Motor neuron (in vitro differentiated cells): Measurements from ENCODE around the gene FOXK1. TPM values are rescaled to one million over a fixed set of nuclear protein-coding genes. Genes with fewer than 3 reads are reported as not detected.

Experiments
- ATAC-seq, 8 experiments: fragments of 200-7000 bp; cut with Tn5 transposase; replicated peaks in 6 of 8; 2 replicates each; pipeline ENCODE4 v1.8.0; 2021; ENCODE audit warnings: mild to moderate bottlenecking in 8 of 8, moderate library complexity in 8 of 8
- H3K27ac ChIP-seq, 2 donors: fragments of 250-450 bp; sonication (Bioruptor Pico); 2 replicates each; pipeline ENCODE4 v1.9.0; 2021; ENCODE audit warnings: antibody characterized with exemption in 2 of 2, mild to moderate bottlenecking in 2 of 2, moderate library complexity in 1 of 2
- H3K4me1 ChIP-seq, 2 donors: fragments of 250-450 bp; sonication (Bioruptor Pico); replicated peaks in 1 of 2; 2 replicates each; pipeline ENCODE4 v1.6.1; 2021; ENCODE audit warnings: antibody characterized with exemption in 2 of 2, mild to moderate bottlenecking in 2 of 2, moderate library complexity in 1 of 2
- H3K4me3 ChIP-seq, 5 donors: fragments of 250-450 bp; sonication (Bioruptor Pico); 2 replicates each; pipeline ENCODE4 v1.9.0; 2021; ENCODE audit warnings: antibody characterized with exemption in 5 of 5, mild to moderate bottlenecking in 5 of 5, moderate library complexity in 4 of 5
- WGBS, 10 experiments: fragments of 450-650 bp; shearing (Covaris generic); methylation state at CpG; one replicate each; pipeline ENCODE4 v1.0.0; 2022; 5-methylcytosine and 5-hydroxymethylcytosine counted together
- in situ Hi-C, 9 experiments: fragments of 400-800 bp; cut with MboI; loops; one replicate each; pipeline ENCODE4 v1.15.0; 2021; ENCODE audit warnings: low sequenced_read_pairs in 9 of 9, low pct_unique_long_range_greater_than_20kb in 2 of 9; ENCODE audit not compliant: unreplicated experiment in 9 of 9
- total RNA-seq, 8 experiments: library from RNA; unstranded; fragments of 300-600 nt; gene quantifications; 2 replicates each; pipeline versions ENCODE4 v1.2.3 to v1.2.4, GENCODE V29; 2022

FOXK1 gene
- total RNA-seq, 8 experiments from 2014 or later, result 14.8 to 61.7 (median 24.5) TPM

DNA sequence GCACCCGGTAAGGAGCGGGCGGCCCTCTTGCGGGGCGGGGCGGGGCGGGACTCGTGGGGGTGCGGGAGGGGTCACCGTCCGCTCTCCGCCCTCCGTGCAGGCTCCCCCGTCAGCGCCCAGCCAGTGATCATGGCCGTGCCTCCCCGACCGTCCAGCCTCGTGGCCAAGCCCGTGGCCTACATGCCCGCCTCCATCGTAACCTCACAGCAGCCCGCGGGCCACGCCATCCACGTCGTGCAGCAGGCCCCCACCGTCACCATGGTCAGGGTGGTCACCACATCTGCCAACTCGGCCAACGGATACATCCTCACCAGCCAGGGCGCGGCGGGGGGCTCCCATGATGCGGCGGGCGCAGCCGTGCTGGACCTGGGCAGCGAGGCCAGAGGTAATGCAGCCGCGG, 77.1 kb downstream of the FOXK1 start:
- in situ Hi-C loops, result no loop called here
- H3K4me3 ChIP-seq, result no peak overlapping the region
- no peaks in the 10 kb centered on the region for H3K4me1 ChIP-seq
- ATAC-seq, result peak in 2 of 8 experiments; percentile 7 to 17
- WGBS, 10 experiments, result 100% methylated on average over 2 of the region's 40 CpGs; no CpG with 5 or more reads in 9 of the 10 experiments
- H3K27ac ChIP-seq, result no peak overlapping the region

DNA sequence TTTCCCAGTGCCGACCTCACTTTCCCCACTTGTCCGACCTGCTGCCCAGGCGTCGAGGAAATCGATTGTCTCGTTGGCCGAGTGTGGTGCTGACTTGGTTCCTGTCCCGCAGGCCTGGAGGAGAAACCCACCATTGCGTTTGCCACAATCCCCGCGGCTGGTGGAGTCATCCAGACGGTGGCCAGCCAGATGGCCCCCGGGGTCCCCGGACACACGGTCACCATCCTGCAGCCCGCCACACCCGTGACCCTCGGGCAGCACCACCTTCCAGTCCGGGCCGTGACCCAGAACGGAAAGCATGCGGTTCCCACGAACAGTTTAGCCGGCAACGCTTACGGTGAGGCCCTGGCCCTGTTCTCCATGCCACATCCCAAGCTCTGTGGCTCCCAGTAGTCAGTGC, 78.9 kb downstream of the FOXK1 start:
- in situ Hi-C loops, result no loop called here
- H3K4me1 ChIP-seq, result no peaks in the 10 kb centered on the region
- no peak overlapping the region for H3K4me3 ChIP-seq
- 92 to 98% (median 96%) methylated on average over 9 to 25 of the region's 26 CpGs; no CpG with 5 or more reads in 4 of the 10 experiments for WGBS, 10 experiments
- no peak for ATAC-seq
- H3K27ac ChIP-seq, result no peak overlapping the region

DNA sequence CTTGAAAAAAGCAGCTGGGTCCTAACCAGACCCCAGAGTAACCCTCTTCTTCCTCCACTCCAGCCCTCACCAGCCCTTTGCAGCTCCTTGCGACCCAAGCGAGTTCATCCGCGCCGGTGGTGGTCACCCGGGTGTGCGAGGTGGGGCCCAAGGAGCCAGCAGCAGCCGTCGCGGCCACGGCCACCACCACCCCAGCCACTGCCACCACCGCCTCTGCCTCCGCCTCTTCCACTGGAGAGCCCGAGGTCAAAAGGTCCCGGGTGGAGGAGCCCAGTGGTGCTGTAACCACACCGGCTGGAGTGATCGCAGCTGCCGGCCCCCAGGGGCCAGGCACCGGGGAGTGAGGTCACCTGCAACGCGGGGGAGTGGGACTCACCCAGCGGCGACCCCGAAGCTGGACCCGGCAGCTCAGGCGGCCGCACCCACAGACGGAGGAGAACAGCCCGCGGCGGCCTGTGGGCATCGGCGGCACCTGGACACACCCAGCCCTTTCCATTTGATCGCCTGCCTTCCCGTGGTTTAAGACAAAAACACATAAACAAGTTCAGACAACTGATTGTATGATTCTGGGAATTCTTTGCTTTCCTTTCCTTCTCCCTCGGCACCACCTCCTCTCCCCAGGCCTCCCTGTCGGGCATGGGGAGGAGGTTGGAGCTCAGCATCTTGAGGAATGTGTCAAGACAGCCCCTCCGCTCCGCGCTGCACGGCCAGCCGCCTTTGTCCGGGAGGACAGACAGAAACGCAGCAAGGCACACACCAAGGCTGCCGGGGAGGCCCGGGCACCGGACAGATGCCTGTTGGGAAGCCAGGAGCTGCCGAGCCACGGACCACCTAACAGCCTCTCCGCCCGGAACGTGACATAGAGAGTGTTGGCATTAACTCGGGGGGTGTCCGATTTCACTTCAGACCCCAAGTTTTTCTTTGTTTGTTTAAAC, 80.3 kb downstream of the FOXK1 start:
- no peaks in the 10 kb centered on the region for H3K4me1 ChIP-seq

DNA sequence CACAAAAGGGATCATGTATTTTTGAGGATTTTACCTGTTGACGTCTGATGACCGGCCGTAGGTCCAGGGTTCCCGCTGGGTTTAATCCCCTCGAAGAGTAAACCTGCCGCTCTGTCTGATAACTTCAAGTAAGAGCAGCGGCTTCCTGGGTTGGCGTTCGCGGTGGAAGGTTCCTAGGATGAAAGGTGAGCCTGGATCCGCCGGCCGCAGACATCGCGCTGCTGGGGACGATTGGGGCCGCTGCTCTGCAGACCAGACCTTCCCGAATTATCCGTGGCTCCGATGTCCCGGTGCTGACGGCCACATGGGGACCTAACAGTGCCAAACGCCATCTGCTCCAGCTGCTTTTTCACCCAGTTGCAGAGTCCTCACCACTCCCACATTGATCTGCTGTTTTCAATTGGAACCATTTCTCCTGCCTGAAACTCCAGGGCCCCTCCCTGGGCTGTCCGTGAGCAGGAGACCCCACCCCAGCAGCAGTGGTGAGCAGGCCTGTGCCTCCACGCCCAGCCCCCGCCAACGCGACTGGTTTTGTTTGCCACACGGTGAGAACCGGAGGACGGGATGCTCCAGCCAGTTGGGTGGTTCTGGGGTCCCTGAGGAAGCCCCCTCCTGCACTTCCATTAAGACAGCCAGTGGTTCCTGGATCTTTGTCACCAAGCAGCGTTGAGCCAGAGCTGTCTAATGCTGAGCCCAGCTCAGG, 81.1 kb downstream of the FOXK1 start:
- Histone ChIP-seq H3K4me1 (no peaks in the 10 kb centered on the region), H3K4me3 (no peak overlapping the region), H3K27ac (no peak overlapping the region)
- WGBS, 10 experiments, result 78 to 100% (median 94%) methylated on average over 2 to 20 of the region's 32 CpGs; no CpG with 5 or more reads in 5 of the 10 experiments
- in situ Hi-C loops, result no loop called here
- ATAC-seq, result peak in 1 of 8 experiments; percentile 20

More for the DNA sequence above, 80.3 kb downstream of the FOXK1 start:
- H3K4me3 ChIP-seq, result no peak overlapping the region
- peak in 4 of 8 experiments; percentile 11 to 25 (median 19) for ATAC-seq
- H3K27ac ChIP-seq, result no peak overlapping the region
- in situ Hi-C loops, result no loop called here
- WGBS, 10 experiments, result 80 to 100% (median 99%) methylated on average over 1 to 14 of the region's 54 CpGs; no CpG with 5 or more reads in 4 of the 10 experiments

DNA sequence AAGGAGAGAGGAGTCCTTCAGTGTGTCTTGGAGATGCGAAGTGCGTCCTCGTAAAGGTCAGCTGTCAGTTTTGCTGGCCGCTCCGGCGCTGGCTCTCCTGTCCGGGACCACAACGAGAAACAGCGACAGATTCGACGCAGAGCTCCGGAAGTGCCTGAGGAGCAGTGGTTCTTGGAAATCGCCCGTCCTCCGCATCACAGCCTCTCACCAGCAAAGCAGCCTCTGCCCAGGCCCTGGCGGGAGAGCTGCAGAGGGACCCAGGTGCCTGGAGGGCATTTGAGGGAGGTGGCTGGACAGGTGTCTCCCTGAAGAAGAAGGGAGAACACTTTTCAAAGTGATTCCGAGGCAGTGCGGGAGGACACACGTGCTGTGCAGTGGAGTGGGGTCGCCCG, 81.7 kb downstream of the FOXK1 start:
- ATAC-seq, result no peak
- Histone ChIP-seq H3K4me3 (no peak overlapping the region), H3K4me1 (no peaks in the 10 kb centered on the region), H3K27ac (no peak overlapping the region)
- in situ Hi-C loops, result no loop called here
- 95 to 100% (median 98%) methylated on average over 1 to 11 of the region's 21 CpGs; no CpG with 5 or more reads in 6 of the 10 experiments for WGBS, 10 experiments

DNA sequence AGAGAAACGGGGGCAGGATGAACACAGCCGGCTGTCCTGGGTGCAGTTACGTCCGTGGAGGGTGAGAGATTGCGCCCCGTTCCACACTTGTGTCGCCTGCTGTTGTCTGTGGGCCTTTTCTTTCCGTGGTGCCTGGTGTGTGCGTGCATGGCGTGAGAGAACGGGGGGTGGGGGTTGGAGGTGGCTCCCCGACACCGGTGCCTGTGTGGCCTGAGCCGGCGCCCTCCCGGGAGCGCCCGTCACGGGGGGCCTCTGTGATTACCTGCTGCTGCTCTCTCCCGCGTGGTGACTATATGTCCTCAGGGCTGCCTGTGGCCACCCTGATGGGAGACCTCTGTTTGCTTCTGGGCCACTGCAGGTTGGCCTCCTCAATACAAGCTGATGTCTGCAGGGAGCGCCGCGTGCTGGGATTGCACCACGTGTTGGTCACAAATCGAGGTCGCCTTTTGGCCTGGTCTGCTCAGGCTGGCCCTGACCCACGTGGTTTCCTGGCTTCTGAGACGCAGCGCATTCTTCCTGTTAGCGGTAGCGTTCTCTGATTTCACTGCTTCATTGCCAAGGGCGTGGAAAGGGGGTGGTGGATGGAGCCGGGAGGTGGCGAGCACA, 82.4 kb downstream of the FOXK1 start:
- no peak for ATAC-seq
- 89 to 100% (median 92%) methylated on average over 2 to 16 of the region's 35 CpGs; no CpG with 5 or more reads in 6 of the 10 experiments for WGBS, 10 experiments
- no peak overlapping the region for H3K4me3 ChIP-seq
- H3K4me1 ChIP-seq, result no peaks in the 10 kb centered on the region
- H3K27ac ChIP-seq, result no peak overlapping the region
- in situ Hi-C loops, result no loop called here

DNA sequence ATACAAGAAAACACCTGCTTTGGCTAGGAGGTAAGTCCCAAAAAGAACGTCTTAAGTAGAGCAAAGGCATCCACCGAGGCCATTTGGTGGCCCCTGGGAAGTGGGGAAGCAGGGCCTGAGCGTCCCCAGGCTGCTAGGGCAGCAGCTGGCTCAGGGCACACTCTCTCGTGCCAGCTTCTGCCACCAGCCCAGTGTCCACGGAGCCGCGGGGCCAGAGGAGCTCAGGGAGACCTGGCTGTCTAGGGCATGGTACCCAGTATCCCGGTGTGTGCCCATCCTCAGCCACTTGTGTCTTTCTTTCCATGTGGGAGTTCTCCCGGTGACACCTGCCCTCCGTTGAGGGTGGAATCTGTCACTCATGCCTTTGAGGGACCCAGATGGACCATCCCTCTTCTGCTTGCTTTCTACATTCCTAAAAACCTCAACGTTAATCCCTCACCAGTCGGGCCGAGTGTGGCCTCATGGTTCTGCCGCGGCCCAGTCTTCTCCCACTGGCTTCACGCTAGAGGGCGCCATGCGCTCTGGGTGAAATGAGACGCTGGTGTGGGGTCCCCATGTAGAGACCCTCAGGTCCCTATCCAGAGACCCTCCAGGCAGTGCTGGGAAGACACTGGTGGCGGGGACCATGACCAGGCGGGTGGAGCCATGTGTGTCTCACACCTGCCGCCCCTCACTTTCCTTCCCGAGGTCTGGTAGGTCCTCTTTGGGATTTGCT, 83.8 kb downstream of the FOXK1 start:
- Histone ChIP-seq H3K27ac (no peak overlapping the region), H3K4me3 (no peak overlapping the region), H3K4me1 (no peaks in the 10 kb centered on the region)
- in situ Hi-C loops, result no loop called here
- ATAC-seq, result peak in 3 of 8 experiments; percentile 9 to 23 (median 20)
- WGBS, 10 experiments, result 83 to 100% (median 94%) methylated on average over 1 to 22 of the region's 23 CpGs; no CpG with 5 or more reads in 4 of the 10 experiments

DNA sequence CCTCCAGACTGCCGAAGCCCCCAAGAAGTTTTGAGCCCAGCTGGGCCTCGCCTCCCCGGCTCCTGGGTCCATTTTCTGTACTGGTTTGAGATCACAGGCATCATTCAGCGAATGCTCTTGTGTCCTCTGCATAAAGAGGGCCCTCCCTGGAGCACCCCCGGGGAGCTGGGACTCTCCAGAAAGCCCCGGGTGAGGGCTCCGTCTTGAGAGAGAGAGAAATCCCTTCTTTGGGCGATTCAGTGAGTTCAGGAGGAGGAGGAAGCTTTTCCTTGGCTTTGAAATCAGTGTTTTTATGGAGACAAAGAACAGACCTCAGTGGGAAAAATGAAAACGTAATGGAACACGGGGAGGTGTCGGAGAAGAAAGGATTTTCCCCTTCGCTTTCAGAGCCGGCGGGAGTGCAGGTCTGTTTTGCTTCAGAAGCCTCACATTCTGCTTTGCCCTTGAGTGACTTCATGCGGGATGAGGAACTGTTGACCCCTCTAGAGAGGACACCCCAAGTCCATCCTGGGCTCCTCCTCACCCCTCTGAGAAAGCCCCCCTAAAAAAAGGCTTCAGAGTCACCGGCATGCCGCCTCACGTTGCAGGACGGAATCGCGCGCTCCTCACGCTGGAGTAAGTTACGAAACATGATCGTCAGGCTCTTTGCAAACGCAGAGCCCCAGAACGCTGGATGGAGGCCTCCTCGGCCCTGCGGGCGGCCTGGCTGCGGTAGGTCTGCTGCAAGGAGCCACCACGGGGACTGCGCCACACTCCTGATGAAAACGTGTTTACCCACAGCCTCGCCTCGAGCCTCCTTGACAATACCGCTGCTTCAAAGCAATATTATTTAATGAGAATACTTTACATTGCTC, 84.8 kb downstream of the FOXK1 start:
- in situ Hi-C loops, result no loop called here
- no peak for ATAC-seq
- WGBS, 10 experiments, result 62 to 95% (median 85%) methylated on average over 1 to 16 of the region's 37 CpGs; no CpG with 5 or more reads in 1 of the 10 experiments
- Histone ChIP-seq H3K4me1 (no peaks in the 10 kb centered on the region), H3K4me3 (no peak overlapping the region), H3K27ac (no peak overlapping the region)

DNA sequence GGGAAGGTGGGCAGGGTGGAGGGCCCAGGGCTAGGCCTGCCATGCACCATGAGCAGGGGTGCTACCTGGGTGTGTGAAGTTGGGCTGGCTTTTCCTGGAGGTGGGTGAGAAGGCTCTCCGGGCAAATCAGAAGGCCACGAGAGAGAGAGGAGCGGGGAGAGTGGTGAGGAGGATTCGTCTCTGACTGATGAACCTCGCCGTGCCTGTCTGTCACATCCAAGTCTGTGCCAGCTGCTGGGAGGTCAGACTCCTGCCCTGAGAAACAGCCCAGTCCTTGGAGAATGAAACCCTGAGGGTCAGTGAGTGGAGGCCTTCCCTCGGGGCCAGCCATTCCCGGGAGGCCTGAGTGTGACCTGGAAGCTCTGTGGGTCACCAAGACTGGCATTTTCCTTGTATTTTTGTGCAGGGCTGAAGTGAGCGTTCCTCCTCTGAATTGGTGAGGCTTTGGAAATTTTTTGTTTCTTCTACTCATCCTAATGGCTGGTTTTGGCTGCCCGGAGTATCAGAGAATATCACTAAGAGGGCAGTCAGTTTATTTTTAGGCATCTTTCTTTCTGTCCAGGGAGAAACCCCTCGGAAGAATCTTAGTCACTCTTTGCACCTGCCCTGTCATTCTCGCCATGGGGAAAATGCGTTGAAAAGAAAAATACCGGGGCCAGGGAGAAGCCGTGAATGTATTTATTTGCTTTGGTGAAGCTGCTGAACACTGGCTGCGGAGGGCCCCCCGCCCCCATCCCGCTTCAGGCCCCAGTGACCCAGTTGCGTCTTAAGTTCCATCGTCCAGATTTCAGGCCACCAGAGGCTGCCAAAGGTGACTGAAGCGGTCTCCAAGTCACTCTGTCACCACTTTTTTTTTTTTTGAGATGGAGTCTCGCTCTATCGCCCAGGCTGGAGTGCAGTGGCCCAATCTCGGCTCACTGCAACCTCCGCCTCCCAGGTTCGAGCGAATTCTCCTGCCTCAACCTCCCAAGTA, 86.8 kb downstream of the FOXK1 start:
- in situ Hi-C loops, result no loop called here
- 84 to 100% (median 91%) methylated on average over 1 to 13 of the region's 27 CpGs; no CpG with 5 or more reads in 2 of the 10 experiments for WGBS, 10 experiments
- ATAC-seq, result peak in 2 of 8 experiments; percentile 5 to 10
- Histone ChIP-seq H3K4me3 (no peak overlapping the region), H3K4me1 (no peaks in the 10 kb centered on the region), H3K27ac (no peak overlapping the region)

DNA sequence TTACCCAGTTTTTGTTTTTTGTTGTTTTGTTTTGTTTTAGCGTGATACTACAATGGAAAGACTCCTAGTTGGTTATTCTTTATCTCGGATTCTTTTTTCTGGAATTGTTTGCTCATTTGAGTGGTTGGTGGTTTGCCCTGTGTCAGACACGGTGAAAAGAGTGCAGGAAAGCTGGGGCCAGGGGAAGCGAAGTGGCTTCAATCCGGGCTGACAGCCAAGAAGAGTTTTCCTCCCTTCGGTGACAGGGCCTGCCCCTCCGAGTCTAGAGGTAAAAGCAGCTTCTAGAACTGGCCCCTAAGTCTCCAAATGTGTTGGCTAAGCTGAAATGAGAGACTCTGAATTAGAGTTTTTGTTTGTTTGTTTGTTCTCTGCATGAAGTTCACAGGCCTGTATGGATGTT, 87.7 kb downstream of the FOXK1 start:
- H3K4me1 ChIP-seq, result peaks cover 5 to 8% of the 10 kb centered on the region in 2 donors
- 64 to 93% (median 85%) methylated on average over 1 to 7 of the region's 7 CpGs for WGBS, 10 experiments
- no peak overlapping the region for H3K27ac ChIP-seq
- ATAC-seq, result peak in 1 of 8 experiments; percentile 33
- H3K4me3 ChIP-seq, result no peak overlapping the region
- in situ Hi-C loops, result no loop called here

DNA sequence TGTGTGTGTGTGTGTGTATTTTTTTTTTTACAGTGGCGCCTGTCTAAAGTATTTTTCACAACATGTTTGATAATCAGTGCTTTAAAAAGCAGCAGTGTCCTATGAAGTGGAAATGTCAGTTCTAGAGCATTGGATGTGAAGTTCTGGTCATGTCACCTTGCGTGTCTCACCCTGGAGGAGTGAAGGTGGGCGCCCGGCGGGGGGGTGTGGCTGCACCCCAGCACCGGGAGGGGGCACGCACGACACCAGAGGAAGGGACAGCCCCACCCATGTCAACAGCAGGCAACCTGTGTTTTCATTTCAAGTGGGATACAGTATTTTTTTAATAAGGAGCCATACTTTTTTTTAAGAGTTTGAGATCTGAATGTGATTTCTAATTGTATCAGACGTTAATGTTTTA, 88.8 kb downstream of the FOXK1 start:
- in situ Hi-C loops, result no loop called here
- WGBS, 10 experiments, result 39 to 100% (median 84%) methylated on average over 1 to 5 of the region's 9 CpGs; no CpG with 5 or more reads in 1 of the 10 experiments
- no peak for ATAC-seq
- Histone ChIP-seq H3K27ac (no peak overlapping the region), H3K4me1 (peaks cover 5 to 8% of the 10 kb centered on the region in 2 donors), H3K4me3 (no peak overlapping the region)
